ENCODE measurements around the gene HGF. TPM values are rescaled to one million over a fixed set of nuclear protein-coding genes. Genes with fewer than 3 reads are reported as not detected.
"Not testable (repeated sequence)": the region's sequence is repeated elsewhere in the genome, so short reads cannot be mapped to it uniquely, and the experiment has no call there.

Gene HGF
- total RNA-seq, 2 experiments from 2014 or later, result not detected

GRCh38 chr7:81740403-81740802 lies 29.4 kb downstream of the HGF start:
- intact Hi-C loops (cut with micrococcal nuclease), result no loop called here
- H3K27me3 Mint-ChIP-seq, result no peaks in the 10 kb centered on the region
- no peak for DNase-seq
- ChIA-PET POLR2A (no interaction called here), CTCF (no interaction called here)
- no peaks in the 10 kb centered on the region for H3K4me1 Mint-ChIP-seq (ENCODE audit: low read depth)
- no peaks in the 10 kb centered on the region for H3K36me3 Mint-ChIP-seq
- peaks cover 8% of the 10 kb centered on the region for H3K9me3 Mint-ChIP-seq
- no peak overlapping the region for H3K4me3 Mint-ChIP-seq
- H3K27ac Mint-ChIP-seq, result no peak overlapping the region

GRCh38 chr7:81736091-81736490 lies 33.8 kb downstream of the HGF start:
- no peak for DNase-seq
- Mint-ChIP-seq H3K9me3 (peaks cover 6% of the 10 kb centered on the region), H3K4me3 (no peak overlapping the region), H3K4me1 (ENCODE audit: low read depth) (no peaks in the 10 kb centered on the region), H3K27me3 (no peaks in the 10 kb centered on the region), H3K27ac (no peak overlapping the region), H3K36me3 (no peaks in the 10 kb centered on the region)
- intact Hi-C loops (cut with micrococcal nuclease), result no loop called here
- ChIA-PET CTCF (no interaction called here), POLR2A (no interaction called here)

GRCh38 chr7:81725812-81726127 lies 44.1 kb downstream of the HGF start:
- POLR2A ChIA-PET, result no interaction called here
- peaks cover 8% of the 10 kb centered on the region for H3K9me3 Mint-ChIP-seq
- H3K27ac Mint-ChIP-seq, result no peak overlapping the region
- CTCF ChIA-PET, result no interaction called here
- H3K36me3 Mint-ChIP-seq, result no peaks in the 10 kb centered on the region
- H3K27me3 Mint-ChIP-seq, result no peaks in the 10 kb centered on the region
- intact Hi-C loops (cut with micrococcal nuclease), result no loop called here
- DNase-seq, result no peak
- no peaks in the 10 kb centered on the region for H3K4me1 Mint-ChIP-seq (ENCODE audit: low read depth)
- H3K4me3 Mint-ChIP-seq, result no peak overlapping the region

GRCh38 chr7:81725003-81725811 lies 44.6 kb downstream of the HGF start:
- intact Hi-C loops (cut with micrococcal nuclease), result no loop called here
- Mint-ChIP-seq H3K27ac (no peak overlapping the region), H3K4me1 (ENCODE audit: low read depth) (no peaks in the 10 kb centered on the region), H3K27me3 (no peaks in the 10 kb centered on the region), H3K36me3 (no peaks in the 10 kb centered on the region), H3K4me3 (no peak overlapping the region), H3K9me3 (peaks cover 10% of the 10 kb centered on the region)
- POLR2A ChIA-PET, result no interaction called here
- CTCF ChIA-PET, result no interaction called here
- no peak for DNase-seq

- CTCF ChIA-PET; H3K4me1 Mint-ChIP-seq (ENCODE audit: low read depth); H3K27me3 Mint-ChIP-seq; intact Hi-C loops (cut with micrococcal nuclease); H3K4me3 Mint-ChIP-seq; DNase-seq; H3K36me3 Mint-ChIP-seq; H3K27ac Mint-ChIP-seq; POLR2A ChIA-PET: not testable (repeated sequence)
- H3K9me3 Mint-ChIP-seq, result peaks cover 10% of the 10 kb centered on the region
Measured at GRCh38 chr7:81722250-81722649, 47.6 kb downstream of the HGF start.

GRCh38 chr7:81721437-81721836 lies 48.4 kb downstream of the HGF start:
- Mint-ChIP-seq H3K9me3 (peaks cover 11% of the 10 kb centered on the region), H3K27ac (no peak overlapping the region), H3K4me1 (ENCODE audit: low read depth) (no peaks in the 10 kb centered on the region), H3K27me3 (no peaks in the 10 kb centered on the region), H3K36me3 (no peaks in the 10 kb centered on the region), H3K4me3 (no peak overlapping the region)
- ChIA-PET CTCF (no interaction called here), POLR2A (no interaction called here)
- DNase-seq, result no peak
- intact Hi-C loops (cut with micrococcal nuclease), result no loop called here

GRCh38 chr7:81719865-81720264 lies 50.0 kb downstream of the HGF start:
- peaks cover 12% of the 10 kb centered on the region for H3K9me3 Mint-ChIP-seq
- POLR2A ChIA-PET, result no interaction called here
- H3K27ac Mint-ChIP-seq, result no peak overlapping the region
- H3K4me1 Mint-ChIP-seq (ENCODE audit: low read depth), result no peaks in the 10 kb centered on the region
- H3K27me3 Mint-ChIP-seq, result no peaks in the 10 kb centered on the region
- DNase-seq, result no peak
- H3K36me3 Mint-ChIP-seq, result no peaks in the 10 kb centered on the region
- no peak overlapping the region for H3K4me3 Mint-ChIP-seq
- CTCF ChIA-PET, result no interaction called here
- intact Hi-C loops (cut with micrococcal nuclease), result no loop called here

GRCh38 chr7:81715984-81716588 lies 53.8 kb downstream of the HGF start:
- no peaks in the 10 kb centered on the region for H3K27me3 Mint-ChIP-seq
- no peaks in the 10 kb centered on the region for H3K4me1 Mint-ChIP-seq (ENCODE audit: low read depth)
- ChIA-PET POLR2A (no interaction called here), CTCF (no interaction called here)
- H3K9me3 Mint-ChIP-seq, result peaks cover 17% of the 10 kb centered on the region
- H3K27ac Mint-ChIP-seq, result no peak overlapping the region
- H3K4me3 Mint-ChIP-seq, result no peak overlapping the region
- intact Hi-C loops (cut with micrococcal nuclease), result no loop called here
- DNase-seq, result no peak
- no peaks in the 10 kb centered on the region for H3K36me3 Mint-ChIP-seq

GRCh38 chr7:81714306-81714705 lies 55.5 kb downstream of the HGF start:
- Mint-ChIP-seq H3K9me3 (peaks cover 15% of the 10 kb centered on the region), H3K27ac (no peak overlapping the region), H3K27me3 (no peaks in the 10 kb centered on the region), H3K4me3 (no peak overlapping the region), H3K36me3 (no peaks in the 10 kb centered on the region), H3K4me1 (ENCODE audit: low read depth) (no peaks in the 10 kb centered on the region)
- intact Hi-C loops (cut with micrococcal nuclease), result no loop called here
- DNase-seq, result no peak
- CTCF ChIA-PET, result no interaction called here
- POLR2A ChIA-PET, result no interaction called here

GRCh38 chr7:81710751-81711150 lies 59.1 kb downstream of the HGF start:
- POLR2A ChIA-PET, result no interaction called here

GRCh38 chr7:81709836-81710235 lies 60.0 kb downstream of the HGF start:
- Mint-ChIP-seq H3K27ac (no peak overlapping the region), H3K4me1 (ENCODE audit: low read depth) (no peaks in the 10 kb centered on the region), H3K27me3 (no peaks in the 10 kb centered on the region), H3K36me3 (no peaks in the 10 kb centered on the region), H3K9me3 (peaks cover 9% of the 10 kb centered on the region), H3K4me3 (no peak overlapping the region)
- intact Hi-C loops (cut with micrococcal nuclease), result no loop called here
- CTCF ChIA-PET, result no interaction called here
- DNase-seq, result no peak
- POLR2A ChIA-PET, result no interaction called here

More at GRCh38 chr7:81710751-81711150, 59.1 kb downstream of the HGF start:
- no peak overlapping the region for H3K27ac Mint-ChIP-seq
- H3K4me3 Mint-ChIP-seq, result no peak overlapping the region
- CTCF ChIA-PET, result no interaction called here
- peaks cover 7% of the 10 kb centered on the region for H3K9me3 Mint-ChIP-seq
- no peaks in the 10 kb centered on the region for H3K36me3 Mint-ChIP-seq
- intact Hi-C loops (cut with micrococcal nuclease), result no loop called here
- no peaks in the 10 kb centered on the region for H3K27me3 Mint-ChIP-seq
- no peak for DNase-seq
- H3K4me1 Mint-ChIP-seq (ENCODE audit: low read depth), result no peaks in the 10 kb centered on the region

GRCh38 chr7:81707966-81708365 lies 61.9 kb downstream of the HGF start:
- POLR2A ChIA-PET, result no interaction called here

GRCh38 chr7:81707196-81707595 lies 62.7 kb downstream of the HGF start:
- no peak overlapping the region for H3K27ac Mint-ChIP-seq
- ChIA-PET CTCF (no interaction called here), POLR2A (no interaction called here)
- intact Hi-C loops (cut with micrococcal nuclease), result no loop called here
- peaks cover 4% of the 10 kb centered on the region for H3K9me3 Mint-ChIP-seq
- DNase-seq, result no peak
- no peaks in the 10 kb centered on the region for H3K36me3 Mint-ChIP-seq
- no peaks in the 10 kb centered on the region for H3K4me1 Mint-ChIP-seq (ENCODE audit: low read depth)
- no peak overlapping the region for H3K4me3 Mint-ChIP-seq
- H3K27me3 Mint-ChIP-seq, result no peaks in the 10 kb centered on the region

More at GRCh38 chr7:81707966-81708365, 61.9 kb downstream of the HGF start:
- H3K9me3 Mint-ChIP-seq, result peaks cover 6% of the 10 kb centered on the region
- H3K27me3 Mint-ChIP-seq, result no peaks in the 10 kb centered on the region
- H3K27ac Mint-ChIP-seq, result no peak overlapping the region
- CTCF ChIA-PET, result no interaction called here
- DNase-seq, result no peak
- no peaks in the 10 kb centered on the region for H3K36me3 Mint-ChIP-seq
- intact Hi-C loops (cut with micrococcal nuclease), result no loop called here
- H3K4me1 Mint-ChIP-seq (ENCODE audit: low read depth), result no peaks in the 10 kb centered on the region
- no peak overlapping the region for H3K4me3 Mint-ChIP-seq

All from activated CD4-positive, alpha-beta memory T cell treated with anti-CD3 and anti-CD28 coated beads for 36 hours (primary cell).